Kidney glomerular epithelial cell (primary cell): ENCODE data around the gene TGFBRAP1.

Experiments used
- DNase-seq: peaks from one replicate; lab custom pipeline; 2025; lab: John Stamatoyannopoulos, UW

The TGFBRAP1 gene

DNA sequence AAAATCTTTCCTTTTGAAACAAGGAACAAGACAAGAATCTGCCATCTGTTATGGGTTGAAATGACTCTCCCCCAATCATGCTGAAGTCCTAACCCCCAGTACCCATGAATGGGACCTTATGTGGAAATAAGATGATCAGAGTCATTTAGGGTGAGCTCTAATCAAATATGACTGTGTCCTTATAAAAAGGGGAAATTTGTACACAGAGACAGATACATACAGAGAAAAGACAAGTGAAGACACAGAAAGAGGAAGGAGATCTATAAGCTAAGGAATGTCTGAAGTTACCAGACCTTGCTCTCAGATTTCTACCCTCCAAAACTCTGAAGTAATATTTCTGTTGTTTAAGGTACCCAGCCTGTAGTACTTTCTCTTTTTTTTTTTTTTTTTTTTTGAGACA, 15.7 kb downstream of the TGFBRAP1 start:
- no peak for DNase-seq

DNA sequence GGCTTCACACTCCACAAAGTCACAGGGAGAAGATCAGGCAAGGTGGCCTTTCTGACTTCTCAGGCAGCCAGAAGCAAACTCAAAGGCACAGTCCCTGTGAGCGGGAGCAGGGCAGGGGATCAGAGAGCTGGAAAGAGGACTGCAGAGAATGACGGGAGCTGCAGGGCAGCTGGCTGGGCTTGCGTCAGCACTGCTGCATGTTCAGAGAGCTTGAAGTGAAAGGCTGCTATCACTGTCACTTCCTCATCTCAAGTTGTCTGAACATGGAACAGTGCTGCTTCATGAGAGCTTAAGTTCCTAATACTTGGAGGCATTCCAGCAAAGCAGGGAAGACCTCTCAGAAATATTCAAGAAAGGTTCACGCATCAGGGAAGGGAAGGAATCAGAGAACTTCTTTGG, 20.4 kb downstream of the TGFBRAP1 start:
- no peak for DNase-seq

DNA sequence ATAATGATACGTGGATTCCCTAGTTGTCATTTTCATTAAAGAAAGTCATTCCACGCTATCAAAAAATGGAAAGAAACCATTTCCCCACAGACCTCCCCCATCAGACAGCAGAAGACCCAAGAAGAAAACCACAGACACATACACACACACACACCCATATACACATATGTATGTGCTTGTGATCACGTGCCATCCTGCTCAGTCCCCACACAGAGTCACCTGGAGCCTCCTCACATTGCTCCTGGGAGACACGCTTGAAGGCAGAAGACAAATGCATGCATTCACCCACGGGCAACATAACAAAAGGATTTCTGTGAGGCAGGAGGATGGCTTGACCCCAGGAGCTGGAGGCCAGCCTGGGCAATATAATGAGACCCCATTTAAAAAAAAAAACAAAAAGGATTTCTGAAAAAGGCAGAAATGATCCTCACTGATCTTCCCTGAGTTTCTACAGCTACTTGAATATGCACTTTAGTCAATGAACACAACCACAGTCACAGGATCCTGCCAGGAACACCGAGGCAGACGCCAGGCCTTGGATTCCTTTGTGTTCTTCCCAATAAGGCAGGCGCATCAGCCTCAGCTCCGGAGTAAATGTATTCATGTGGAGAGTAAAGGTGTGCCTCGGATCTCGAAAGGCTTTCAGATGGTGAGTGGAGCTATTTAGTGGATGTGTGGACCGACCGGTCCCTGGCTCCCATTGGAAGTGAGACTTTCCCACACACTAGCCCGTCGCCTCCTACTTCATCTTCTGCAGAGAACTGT, 21.0 kb downstream of the TGFBRAP1 start:
- DNase-seq = no peak

DNA sequence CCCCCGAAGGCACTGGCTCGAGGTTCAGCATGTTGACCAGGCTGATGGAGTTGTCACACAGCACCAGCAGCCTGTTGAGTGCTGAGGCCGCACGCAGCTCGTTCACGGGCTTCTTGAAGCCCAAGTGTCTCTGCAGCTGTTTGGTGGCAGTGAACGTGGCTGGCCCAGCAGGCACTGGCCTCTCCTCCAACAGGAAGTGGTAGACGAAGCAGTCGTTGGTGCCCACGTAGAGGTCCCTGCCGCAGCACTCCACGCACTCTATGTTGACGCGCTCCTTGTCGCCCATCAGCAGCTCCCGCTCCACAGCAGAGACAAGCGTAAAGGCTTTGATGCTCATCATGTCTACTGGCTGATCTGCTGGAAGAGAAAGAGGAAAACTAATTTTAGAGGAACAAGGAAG, 21.6 kb downstream of the TGFBRAP1 start:
- DNase-seq = no peak

DNA sequence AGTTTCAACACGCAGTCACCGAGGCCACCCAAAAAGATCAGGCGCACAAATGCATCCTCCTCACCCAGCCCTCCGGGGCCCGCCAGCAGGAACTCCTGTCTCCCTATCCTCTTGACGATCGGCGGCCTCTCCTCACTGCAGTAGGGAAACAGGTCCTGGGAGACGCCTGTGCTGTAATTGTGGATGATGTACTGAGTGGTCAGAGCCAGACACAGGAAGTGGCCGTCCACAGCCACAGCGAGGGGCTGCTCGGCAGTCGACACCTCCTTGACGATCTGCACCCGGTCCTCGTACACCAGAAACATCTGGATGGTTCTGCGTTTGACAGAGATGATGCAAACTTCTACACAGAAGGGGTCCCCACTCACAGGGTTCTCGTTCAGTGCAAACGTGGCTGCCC, 22.0 kb downstream of the TGFBRAP1 start:
- DNase-seq = no peak

DNA sequence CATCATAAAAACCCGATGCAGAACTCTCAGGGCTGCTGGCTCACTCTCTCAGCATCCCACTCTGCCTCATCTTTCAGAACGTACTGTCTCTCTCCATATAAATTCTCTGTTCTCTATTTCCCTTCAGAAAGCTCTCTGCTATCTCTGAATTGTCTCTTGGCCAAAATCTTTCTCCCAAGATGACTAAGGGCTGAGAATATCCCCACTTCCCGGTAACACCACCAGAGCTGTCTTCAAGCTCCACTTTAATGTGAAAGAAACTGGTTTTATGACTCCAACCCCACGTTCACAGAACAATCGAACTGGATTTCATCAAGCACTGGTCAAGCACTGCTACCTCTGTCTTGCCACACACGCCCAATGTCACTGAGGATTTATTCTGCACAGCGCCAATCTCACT, 22.4 kb downstream of the TGFBRAP1 start:
- no peak for DNase-seq

DNA sequence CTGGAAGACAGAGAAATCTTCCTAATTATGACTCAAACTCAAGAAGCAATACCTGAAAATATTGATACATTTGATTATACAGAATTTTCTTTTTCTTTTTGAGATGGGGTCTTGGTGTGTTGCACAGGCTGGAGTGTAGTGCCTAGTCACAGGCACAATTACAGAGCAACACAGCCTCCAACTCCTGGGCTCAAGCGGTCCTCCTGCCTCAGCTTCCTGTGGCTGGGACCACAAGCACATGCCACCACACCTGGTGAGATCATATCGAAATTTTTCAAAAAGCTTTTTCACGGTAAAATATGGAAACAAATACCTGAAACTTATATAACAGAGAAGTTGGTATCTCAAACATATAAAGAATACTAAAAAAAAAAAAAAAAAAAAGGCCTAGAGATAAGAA, 27.9 kb downstream of the TGFBRAP1 start:
- no peak for DNase-seq

DNA sequence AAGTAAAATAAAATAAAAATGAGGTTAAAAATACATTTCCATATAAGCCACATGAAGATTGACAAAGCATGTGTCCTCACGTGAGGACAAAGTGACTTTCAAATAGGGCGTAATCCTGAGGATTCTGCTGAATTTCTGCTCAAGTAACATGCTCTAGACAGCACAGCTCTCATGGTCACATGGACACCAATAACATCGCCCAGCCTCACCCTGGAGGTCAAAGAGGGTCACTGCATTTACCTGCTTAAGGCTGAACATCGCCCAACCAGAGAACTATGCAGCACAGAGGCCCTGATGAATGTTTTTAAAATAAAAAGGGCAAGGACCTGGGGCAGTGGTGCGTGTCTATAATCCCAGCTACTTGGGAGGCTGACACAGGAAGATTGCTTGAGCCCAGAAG, 30.2 kb downstream of the TGFBRAP1 start:
- no peak for DNase-seq

DNA sequence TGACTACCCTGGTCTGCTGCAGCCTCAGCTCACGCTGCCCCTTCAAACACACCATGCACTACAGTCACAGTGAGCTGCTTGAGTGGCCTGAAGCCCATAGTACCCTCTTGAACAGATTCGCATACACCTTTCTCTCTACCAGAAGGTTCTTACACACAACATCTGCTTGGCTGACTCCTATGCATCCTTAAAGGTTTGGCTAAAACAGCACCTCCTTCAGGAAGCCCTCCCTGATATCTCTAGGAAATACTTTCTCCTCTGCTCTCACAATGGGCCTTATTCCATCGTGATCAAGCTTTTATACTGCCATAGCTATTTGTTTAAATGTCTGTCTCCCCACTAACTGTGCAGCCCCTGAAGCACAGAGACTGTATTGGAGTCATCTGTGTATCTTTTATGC, 31.5 kb downstream of the TGFBRAP1 start:
- no peak for DNase-seq

DNA sequence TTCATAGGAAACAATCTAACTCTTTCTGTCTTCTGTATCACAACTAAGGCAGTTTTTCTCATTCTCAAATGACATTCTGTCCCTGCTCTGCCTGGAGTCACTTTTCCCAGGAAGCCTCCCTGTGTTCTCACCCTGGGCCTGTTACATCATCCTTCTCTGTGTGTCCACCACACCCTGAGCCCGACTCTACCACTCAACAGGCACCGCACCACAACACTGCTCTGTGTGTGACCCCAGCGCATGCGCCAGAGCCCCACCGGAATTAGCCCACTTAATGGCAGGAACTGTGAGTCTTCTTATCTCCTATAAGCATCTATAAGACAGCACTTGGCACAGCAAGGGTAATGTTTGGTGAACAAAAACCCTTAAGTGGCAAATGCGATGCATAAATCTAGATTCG, 32.3 kb downstream of the TGFBRAP1 start:
- no peak for DNase-seq

DNA sequence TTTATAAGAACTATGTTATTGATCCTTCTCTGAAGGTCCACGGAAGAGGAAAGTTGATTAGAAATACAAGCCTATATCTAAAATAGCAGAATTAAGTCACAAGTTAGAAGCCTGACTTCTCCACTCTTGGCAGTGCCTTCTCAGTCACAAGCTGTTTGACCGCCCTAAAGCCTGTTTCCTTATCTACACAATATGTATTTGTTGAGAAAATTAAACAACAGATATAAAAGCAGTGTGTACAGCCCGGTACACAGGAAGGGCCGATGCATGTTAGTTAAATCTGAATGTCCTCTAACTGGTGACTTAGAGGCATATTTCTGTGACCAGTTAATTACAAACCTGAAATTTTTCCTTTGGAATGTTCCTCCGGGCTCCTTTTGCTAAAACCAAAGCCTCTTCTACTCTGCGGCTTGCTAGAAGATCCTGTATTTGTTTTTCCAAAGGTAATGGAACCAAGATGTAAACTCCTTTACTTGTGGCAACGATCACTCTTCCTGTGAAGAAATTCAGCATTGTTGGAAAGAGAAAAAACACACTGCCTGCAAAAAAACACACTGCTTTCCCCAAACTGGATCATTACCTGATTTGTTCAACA, 33.4 kb downstream of the TGFBRAP1 start:
- DNase-seq = no peak

DNA sequence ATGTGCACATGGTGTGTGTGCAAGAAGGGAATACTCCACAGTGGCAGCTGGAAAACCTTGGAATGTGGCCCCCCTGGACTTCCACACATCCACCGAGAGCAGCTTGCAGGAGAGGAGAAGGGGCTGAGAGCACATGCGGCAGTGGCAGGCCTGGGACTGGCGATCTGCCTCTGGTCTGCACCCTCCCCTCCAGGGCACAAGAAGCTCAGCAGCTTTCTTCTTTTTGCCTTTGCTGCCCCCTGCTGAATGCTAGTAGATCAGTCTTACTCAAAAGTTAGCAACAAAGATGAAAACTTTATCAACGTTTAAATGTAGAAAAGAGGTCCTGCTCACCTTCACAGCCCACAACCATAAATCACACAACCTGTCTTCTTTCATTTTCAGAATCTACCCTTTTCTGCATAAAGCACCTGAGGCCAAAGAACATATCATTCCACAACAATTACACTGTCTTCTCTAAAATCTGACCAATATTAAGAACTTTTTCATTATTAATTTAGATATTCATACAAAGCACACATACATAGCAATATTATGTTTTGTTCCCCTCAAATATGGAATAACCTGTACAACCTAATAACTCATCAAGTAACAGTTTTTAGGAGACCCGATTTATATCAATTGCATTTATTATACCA, 34.6 kb downstream of the TGFBRAP1 start:
- DNase-seq = peak; percentile 78

DNA sequence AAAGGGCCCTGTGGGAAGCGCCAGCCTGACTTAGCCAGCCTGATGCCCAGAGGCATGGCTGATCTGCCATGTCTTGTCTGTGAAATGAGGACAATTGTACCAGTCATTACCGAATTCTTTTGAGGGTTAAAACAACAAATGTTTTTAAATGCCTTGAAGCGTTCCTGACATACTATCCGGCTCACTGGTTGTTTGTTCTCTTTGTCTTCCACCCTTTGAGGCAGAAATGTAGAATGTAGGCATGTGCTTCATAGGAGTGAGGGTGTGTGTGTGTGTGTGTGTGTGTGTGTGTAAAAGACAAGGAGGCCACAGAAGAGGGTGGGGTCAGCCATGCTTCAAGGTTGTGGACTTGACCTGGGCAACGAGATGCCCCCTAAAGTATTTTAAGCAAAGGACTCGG, 35.5 kb downstream of the TGFBRAP1 start:
- peak; percentile 39 for DNase-seq

DNA sequence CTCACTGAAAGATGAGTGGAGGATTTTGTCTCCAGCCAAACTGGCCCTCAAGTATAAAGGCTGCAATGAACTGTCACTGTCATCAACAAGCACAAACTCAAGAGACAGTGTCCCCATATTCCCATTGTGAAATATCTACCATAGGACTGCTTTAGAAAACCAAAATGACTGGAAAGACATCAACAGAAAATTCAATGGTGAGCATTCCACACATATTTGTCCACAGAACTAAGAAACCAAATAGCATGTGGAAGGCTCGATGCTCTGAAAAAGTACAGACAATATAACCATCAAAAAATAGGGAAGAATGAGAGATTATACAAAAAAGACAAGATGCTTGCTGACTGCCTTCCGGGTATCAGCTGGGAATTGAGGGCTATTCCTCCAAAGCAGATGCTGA, 37.6 kb downstream of the TGFBRAP1 start:
- no peak for DNase-seq

DNA sequence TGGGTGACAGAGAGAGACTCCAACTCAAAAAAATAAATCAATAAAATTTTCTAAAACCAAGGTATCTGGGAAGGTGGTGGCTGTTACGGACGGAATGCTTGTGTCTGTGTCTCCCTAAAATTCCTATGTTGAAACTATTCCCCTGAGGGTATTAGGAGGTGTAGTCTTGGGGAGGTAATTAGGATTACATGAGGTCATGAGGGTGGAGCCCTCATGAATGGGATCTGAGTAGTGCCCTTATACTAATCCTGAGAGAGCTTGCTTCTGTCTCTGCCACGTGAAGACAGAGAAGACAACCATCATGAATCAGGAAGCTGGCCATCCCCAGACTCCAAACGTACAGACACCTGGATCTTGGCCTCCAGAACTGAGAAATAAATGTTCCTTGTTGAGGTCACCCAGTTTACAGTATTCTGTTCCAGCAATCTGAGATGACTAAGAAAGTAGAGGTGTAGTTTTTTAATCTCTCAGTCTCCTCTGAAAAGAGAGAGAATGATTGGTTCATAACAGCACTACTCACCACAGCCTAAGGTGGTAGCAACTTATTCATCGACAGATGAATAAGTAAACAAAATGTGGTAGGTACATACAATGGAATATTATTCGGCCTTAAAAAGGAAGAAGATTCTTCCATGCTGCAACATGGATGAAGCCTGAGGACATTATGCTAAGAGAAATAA, 38.4 kb downstream of the TGFBRAP1 start:
- DNase-seq = no peak

DNA sequence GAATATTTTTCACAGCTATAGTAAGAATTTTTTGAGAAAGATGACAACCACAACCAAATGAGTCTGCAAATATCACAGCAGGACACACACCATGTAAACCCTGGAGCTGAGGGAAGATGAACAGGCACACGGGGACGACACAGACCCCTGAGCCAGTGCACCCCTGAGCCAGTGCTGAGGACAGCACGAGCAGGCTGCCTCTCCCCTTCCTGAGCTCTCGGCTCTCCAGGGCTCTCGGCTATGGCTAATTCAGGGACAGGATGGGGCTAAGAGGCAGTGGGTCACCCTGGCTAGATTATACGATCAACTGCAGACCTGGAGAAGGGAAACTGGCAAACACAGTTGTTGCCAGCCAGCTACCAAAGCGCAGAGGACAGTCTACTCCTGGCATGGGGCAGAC, 41.4 kb downstream of the TGFBRAP1 start:
- no peak for DNase-seq

DNA sequence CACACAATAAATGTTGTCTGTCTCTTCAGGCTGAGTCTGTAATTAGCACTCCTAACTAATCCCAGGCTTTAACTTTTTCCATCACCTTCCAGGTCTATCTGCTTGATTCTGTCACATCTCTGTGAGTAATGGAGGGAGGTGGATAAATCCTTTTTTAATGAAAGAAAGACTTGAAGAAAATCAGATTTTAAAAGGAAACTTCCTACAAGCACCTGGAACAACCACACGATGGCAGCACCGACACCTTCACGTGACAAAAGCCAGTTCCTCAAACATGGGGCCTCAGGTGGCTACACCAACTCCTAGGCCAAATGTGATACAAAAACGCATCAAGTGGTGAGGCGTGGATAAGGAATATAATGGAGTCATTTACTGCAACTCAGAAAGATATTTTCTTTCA, 41.8 kb downstream of the TGFBRAP1 start:
- DNase-seq = peak; percentile 12

DNA sequence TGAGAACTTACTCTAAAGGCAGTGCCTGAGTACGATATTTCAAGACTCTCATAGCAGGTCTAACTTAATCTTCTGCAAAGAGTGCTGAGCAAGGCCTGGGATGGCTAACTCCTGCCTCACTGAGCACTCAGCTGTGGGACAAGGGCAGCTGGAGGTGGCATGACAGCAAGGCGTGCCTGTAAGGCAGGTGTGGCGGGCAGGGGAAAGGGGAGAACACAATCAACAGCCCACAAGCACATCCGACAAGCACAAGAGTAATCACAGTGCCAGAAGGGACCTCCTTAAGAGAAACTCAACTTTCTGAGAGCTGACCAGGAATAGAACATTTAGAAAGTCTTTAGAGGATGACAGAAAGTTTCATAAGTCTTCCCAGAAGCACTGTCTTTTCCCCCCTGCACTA, 46.0 kb downstream of the TGFBRAP1 start:
- DNase-seq = no peak

DNA sequence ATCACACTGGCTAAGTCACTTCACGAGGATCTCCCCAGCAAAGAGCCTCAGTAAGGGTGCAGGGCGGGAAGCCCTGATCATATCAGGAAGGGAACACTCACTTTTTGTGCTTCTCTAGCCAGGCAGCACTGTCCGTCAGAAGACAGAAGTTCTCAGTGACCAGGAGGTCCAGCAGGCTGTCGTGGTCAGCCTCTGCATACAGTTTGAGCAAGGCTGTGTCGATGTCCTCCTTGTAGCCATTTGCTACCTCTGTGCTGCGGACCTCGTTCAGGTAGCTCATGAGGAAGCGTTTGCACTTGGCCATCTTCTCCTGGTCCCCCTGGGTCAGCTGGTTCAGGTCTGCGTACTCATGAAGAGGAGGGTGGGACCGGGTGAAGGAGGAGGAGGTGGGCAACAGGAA, 49.3 kb downstream of the TGFBRAP1 start:
- DNase-seq = no peak

DNA sequence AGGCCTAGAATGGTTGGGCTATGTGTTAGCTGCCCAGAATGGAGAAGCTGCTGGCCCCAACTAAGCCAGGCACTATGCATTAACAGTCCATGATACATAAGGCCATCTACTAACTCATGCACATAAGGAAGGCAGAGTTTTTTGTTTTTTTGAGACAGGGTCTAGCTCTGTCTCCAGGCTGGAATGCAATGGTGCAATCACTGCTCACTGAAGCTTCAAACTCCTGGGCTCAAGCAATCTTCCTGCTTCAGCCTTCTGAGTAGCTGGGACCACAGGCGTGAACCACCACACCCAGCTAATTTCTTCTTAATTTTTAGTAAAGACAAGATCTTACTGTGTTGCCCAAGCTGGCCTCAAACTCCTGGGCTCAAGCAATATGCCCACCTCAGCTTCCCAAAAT, 50.4 kb downstream of the TGFBRAP1 start:
- peak; percentile 34 for DNase-seq

DNA sequence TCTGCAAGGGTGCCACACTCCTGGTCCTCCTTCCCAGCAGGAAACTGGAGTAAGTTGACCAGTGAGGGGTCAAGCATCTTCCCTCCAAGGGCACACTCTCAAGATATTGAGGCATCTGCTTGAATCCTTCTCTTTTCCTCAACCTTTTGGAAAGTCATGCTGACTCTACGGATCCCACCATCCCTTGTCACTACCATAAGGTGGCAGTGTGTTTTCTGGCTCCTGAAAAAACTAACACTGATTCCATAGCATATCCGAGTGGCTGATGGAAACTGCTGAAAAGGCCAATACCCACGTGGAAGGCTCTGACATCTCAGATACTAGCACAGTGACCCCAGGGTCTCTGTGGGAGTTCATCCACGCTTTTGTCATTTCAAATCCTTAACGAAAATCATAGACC, 50.9 kb downstream of the TGFBRAP1 start:
- no peak for DNase-seq

DNA sequence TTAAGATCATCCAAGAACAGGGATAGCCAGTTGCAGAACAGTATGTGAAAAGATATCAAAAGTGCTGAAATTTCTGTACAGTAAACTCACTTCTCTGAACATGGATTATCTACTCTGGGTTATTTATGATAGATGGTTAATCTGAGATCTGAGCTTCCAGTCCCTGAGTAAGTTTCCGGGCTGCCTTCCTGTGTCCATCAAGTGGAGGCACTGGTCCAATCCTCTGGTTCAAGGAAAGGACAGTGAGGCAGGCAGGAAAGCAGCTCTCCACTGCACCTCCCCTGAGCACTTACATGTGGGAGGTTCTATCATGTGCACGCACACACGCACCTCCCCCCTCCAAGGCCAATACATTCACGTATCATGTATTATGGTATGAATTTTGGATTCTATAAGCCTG, 55.5 kb downstream of the TGFBRAP1 start:
- no peak for DNase-seq

DNA sequence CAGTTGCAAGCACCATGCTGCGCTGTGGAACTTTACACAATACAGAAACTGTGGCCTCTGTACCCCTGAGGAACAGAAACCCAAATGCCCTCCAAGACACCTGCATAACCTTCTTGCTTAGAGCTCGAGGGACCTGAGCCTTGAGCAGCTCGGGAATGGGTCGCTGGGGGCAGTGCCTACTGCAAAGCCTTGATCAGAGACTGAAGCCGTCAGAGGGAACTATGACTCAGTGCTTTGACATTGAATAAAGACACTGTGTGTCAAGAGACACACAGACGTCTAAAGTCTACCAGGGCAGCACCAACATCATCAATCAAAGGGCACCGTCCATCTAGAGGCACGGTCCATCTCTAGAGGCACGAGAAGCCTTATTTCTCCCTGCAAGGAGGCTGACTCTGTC, 57.4 kb downstream of the TGFBRAP1 start:
- no peak for DNase-seq
